ENCODE data around the gene ZNF519. TPM values are rescaled to one million over a fixed set of nuclear protein-coding genes. Genes with fewer than 3 reads are reported as not detected.

Gene ZNF519
- total and polyA plus RNA-seq, 2 of the 8 experiments (the other 6 are each of a cell fraction or from before 2014, with no cell fraction given), result 24.0 to 38.6 TPM

DNA sequence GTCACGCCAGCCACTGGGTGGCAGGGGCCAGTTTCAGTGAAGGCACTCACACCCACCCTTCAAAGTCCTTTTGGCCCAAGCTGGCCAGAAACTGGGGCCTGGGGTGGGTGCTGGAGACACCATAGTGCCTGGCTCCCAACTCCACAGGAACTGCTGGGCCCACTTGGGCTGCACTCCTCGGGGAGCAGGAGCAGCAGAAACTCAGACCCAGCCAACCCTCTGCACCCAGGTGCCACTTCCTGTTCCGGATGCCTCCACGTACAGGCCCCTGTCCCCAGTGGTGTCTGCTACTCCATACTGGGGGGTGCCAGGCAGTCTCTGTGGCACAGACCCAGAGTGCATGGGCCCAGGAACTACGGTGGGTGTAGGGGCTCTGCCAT is 42.5 kb upstream of the ZNF519 start:
- no peak overlapping the region for H2AFZ ChIP-seq (ENCODE audit: low read length)
- H2BK20ac ChIP-seq (ENCODE audit: low read length), result no peak overlapping the region
- H3K23me2 ChIP-seq (ENCODE audit: low read depth, low read length), result no peaks in the 10 kb centered on the region
- no peak overlapping the region for H4K91ac ChIP-seq (replicated peaks; ENCODE audit: insufficient read length, low read length)
- no peak overlapping the region for H2BK12ac ChIP-seq (ENCODE audit: low read depth, low read length)
- no peak overlapping the region for H3K56ac ChIP-seq (replicated peaks; ENCODE audit: insufficient read length, low read depth, low read length)
- H4K20me1 ChIP-seq (replicated peaks in 1 of 2; ENCODE audit: control insufficient read depth in 1 of 2, insufficient read depth in 2 of 2, low read length in 2 of 2), result no peaks in the 10 kb centered on the region
- ChIA-PET CTCF (ENCODE audit: partially characterized antibody) (no interaction called here), POLR2A (ENCODE audit: partially characterized antibody) (no interaction called here)
- no peak overlapping the region for H4K8ac ChIP-seq (ENCODE audit: extremely low read depth, insufficient read depth, low read length)
- H3K36me3 ChIP-seq (ENCODE audit: control insufficient read depth in 2 of 4, insufficient read depth in 4 of 4, low read length in 3 of 4), result no peaks in the 10 kb centered on the region
- no peak for FAIRE-seq
- no peak overlapping the region for H2BK5ac ChIP-seq (ENCODE audit: low read depth, low read length)
- H3K79me2 ChIP-seq (ENCODE audit: control insufficient read depth in 1 of 2, insufficient read depth in 2 of 2, low read length in 2 of 2), result no peaks in the 10 kb centered on the region
- H3K4me1 ChIP-seq (replicated peaks in 1 of 4; ENCODE audit: control insufficient read depth in 3 of 4, insufficient read depth in 4 of 4, low read length in 3 of 4), result no peaks in the 10 kb centered on the region
- H2BK15ac ChIP-seq (ENCODE audit: low read length), result no peak overlapping the region
- no peak overlapping the region for H3K4ac ChIP-seq (replicated peaks; ENCODE audit: insufficient read length, low read depth, low read length)
- H3K79me1 ChIP-seq (ENCODE audit: low read depth, low read length), result no peaks in the 10 kb centered on the region
- H3K18ac ChIP-seq (ENCODE audit: extremely low read depth, low read length), result no peak overlapping the region
- no peak for DNase-seq (ENCODE audit: low read depth in 1 of 2, low spot score in 2 of 2)
- no peak overlapping the region for H3K9ac ChIP-seq (replicated peaks in 1 of 4; ENCODE audit: extremely low read depth in 1 of 4, low read depth in 3 of 4, low read length in 3 of 4)
- WGBS, 2 experiments (ENCODE audit: extremely low coverage in 1 of 2, insufficient coverage in 1 of 2, insufficient read length in 1 of 2, insufficient replicate concordance in 2 of 2, low coverage in 1 of 2, low lambda C conversion rate in 2 of 2, missing lambda C conversion rate in 1 of 2), result 83% methylated on average over 5 of the region's 5 CpGs; no CpG with 5 or more reads in 1 of the 2 experiments
- no peak overlapping the region for H4K5ac ChIP-seq (ENCODE audit: insufficient read length, low read depth, low read length)
- H3K14ac ChIP-seq (ENCODE audit: insufficient read length), result no peak overlapping the region
- no peak overlapping the region for H3K23ac ChIP-seq (ENCODE audit: insufficient read length)
- no peak overlapping the region for H3K4me2 ChIP-seq (ENCODE audit: insufficient read depth in 1 of 2, low read depth in 2 of 2, low read length in 2 of 2)
- no peak overlapping the region for H2BK120ac ChIP-seq (replicated peaks; ENCODE audit: low read depth, low read length)
- no peaks in the 10 kb centered on the region for H3K27me3 ChIP-seq (replicated peaks in 1 of 4; ENCODE audit: control insufficient read depth in 3 of 4, extremely low read depth in 1 of 4, insufficient read depth in 3 of 4, low read length in 3 of 4)
- H3K4me3 ChIP-seq (ENCODE audit: extremely low read depth in 1 of 4, insufficient read depth in 2 of 4, low read depth in 3 of 4, low read length in 4 of 4), result no peak overlapping the region
- peaks cover 5 to 80% of the 10 kb centered on the region in 2 experiments; a peak in 3 of 4 replicates for H3K9me3 ChIP-seq (ENCODE audit: insufficient read depth in 2 of 2, low read depth in 1 of 2, low read length in 1 of 2)
- TF ChIP-seq KDM4A (IDR thresholded peaks at IDR 0.05; ENCODE audit: low read depth, low read length, severe bottlenecking) (no peak), CHD1 (IDR thresholded peaks at IDR 0.05; ENCODE audit: low read depth, low read length) (no peak), RFX5 (IDR thresholded peaks at IDR 0.05; ENCODE audit: borderline replicate concordance, low read depth, low read length) (no peak), SRF (IDR thresholded peaks at IDR 0.05; ENCODE audit: low read depth, low read length) (no peak), KDM1A (IDR thresholded peaks at IDR 0.05; ENCODE audit: borderline replicate concordance, low read length) (no peak), TAF1 (IDR thresholded peaks at IDR 0.05; ENCODE audit: low read depth, low read length) (no peak), CTBP2 (IDR thresholded peaks at IDR 0.05; ENCODE audit: borderline replicate concordance, insufficient read depth, insufficient read length, low read length) (no peak), RXRA (IDR thresholded peaks at IDR 0.05; ENCODE audit: insufficient read depth, low read depth, low read length) (no peak), TAF7 (optimal IDR thresholded peaks at IDR 0.05; ENCODE audit: borderline replicate concordance, low read depth, low read length) (no peak), SUZ12 (IDR thresholded peaks at IDR 0.05; ENCODE audit: low read length) (no peak), BCL11A (IDR thresholded peaks at IDR 0.05; ENCODE audit: low read depth in 2 of 2, low read length in 2 of 2) (no peak), ZNF274 (IDR thresholded peaks at IDR 0.05; ENCODE audit: borderline replicate concordance, extremely low read depth, low read length) (no peak)
- no peak overlapping the region for H3K27ac ChIP-seq (ENCODE audit: low read depth, low read length)
- H2AK5ac ChIP-seq (ENCODE audit: low read depth, low read length), result no peak overlapping the region

Data from H1 (cell line).